Skeletal muscle satellite cell (primary cell): ENCODE data around the gene KLK10.

Experiments used
- H3K27me3 ChIP-seq: 2 replicates; pipeline ENCODE4 v1.7.0; 2013; ENCODE audit warnings: low read length; ENCODE audit not compliant: control insufficient read depth, insufficient read depth
- H3K36me3 ChIP-seq: 2 replicates; pipeline ENCODE4 v1.7.0; 2013; ENCODE audit warnings: mild to moderate bottlenecking, control low read depth, low read length; ENCODE audit not compliant: insufficient read depth
- H3K4me1 ChIP-seq: 2 replicates; pipeline ENCODE4 v1.7.0; 2013; ENCODE audit warnings: low read length; ENCODE audit not compliant: control insufficient read depth, insufficient read depth
- H3K4me2 ChIP-seq: 2 replicates; pipeline ENCODE4 v1.7.0; 2013; ENCODE audit warnings: mild to moderate bottlenecking, low read length
- H3K4me3 ChIP-seq: 2 replicates; pipeline ENCODE4 v1.7.0; 2013; ENCODE audit warnings: low read length
- H3K9ac ChIP-seq: 2 replicates; pipeline ENCODE4 v1.7.0; 2013; ENCODE audit warnings: mild to moderate bottlenecking, low read depth, low read length, moderate library complexity
- H3K9me3 ChIP-seq: replicated peaks from 2 replicates; pipeline ENCODE4 v1.7.0; 2013; ENCODE audit warnings: mild to moderate bottlenecking, control low read depth, low read length

Gene KLK10

GRCh38 chr19:51025809-51026553 is 6.5 kb upstream of the KLK10 start:
- no peak overlapping the region for H3K9ac ChIP-seq
- H3K9me3 ChIP-seq, result no peaks in the 10 kb centered on the region
- no peak overlapping the region for H3K4me3 ChIP-seq
- no peaks in the 10 kb centered on the region for H3K36me3 ChIP-seq
- H3K27me3 ChIP-seq, result no peaks in the 10 kb centered on the region
- H3K4me1 ChIP-seq, result no peaks in the 10 kb centered on the region
- no peak overlapping the region for H3K4me2 ChIP-seq

DNA sequence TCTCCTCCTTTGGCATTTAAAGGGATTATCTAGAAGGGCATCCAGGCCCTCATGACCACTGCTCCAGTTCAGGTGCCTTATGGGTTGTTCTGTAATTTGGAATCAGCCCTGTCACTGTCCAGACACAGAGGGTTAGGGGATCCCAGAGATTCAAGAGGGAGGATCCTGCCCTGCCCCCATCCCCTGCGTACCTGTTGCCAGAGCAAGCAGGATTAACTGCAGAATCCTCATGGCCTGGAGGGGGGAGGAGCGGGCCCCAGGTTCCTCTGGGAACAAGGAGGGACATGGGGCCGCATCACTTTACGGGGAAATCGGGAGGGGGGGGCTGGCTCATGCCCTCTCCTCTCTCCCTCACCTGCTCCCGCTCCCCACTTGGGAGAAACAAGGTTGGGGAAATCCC is 5.9 kb upstream of the KLK10 start:
- no peaks in the 10 kb centered on the region for H3K36me3 ChIP-seq
- no peaks in the 10 kb centered on the region for H3K4me1 ChIP-seq
- H3K27me3 ChIP-seq, result no peaks in the 10 kb centered on the region
- H3K9ac ChIP-seq, result no peak overlapping the region
- no peaks in the 10 kb centered on the region for H3K9me3 ChIP-seq
- H3K4me2 ChIP-seq, result no peak overlapping the region
- H3K4me3 ChIP-seq, result no peak overlapping the region

DNA sequence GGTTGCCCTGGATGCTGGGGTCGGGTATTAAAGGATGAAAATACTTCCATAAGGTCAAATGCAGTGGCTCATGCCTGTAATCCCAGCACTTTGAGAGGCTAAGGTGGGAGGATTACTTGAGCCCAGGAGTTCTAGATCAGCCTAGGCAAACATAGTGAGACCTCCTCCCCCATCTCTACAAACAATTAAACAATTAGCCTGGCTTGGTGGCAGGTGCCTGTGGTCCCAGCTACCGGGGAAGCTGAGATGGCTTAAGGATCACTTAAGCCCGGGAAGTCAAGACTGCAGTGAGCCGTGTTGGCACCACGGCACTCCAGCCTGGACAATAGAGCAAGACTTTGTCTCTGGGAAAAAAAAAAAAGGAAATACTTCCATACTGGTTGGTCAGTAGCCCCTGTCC is 5.4 kb upstream of the KLK10 start:
- Histone ChIP-seq H3K4me3 (no peak overlapping the region), H3K4me1 (no peaks in the 10 kb centered on the region), H3K9ac (no peak overlapping the region), H3K4me2 (no peak overlapping the region), H3K36me3 (no peaks in the 10 kb centered on the region), H3K9me3 (no peaks in the 10 kb centered on the region), H3K27me3 (peaks cover 5% of the 10 kb centered on the region)

GRCh38 chr19:51023946-51024345 is 4.4 kb upstream of the KLK10 start:
- H3K27me3 ChIP-seq, result peaks cover 12% of the 10 kb centered on the region
- no peak overlapping the region for H3K9ac ChIP-seq
- H3K4me2 ChIP-seq, result no peak overlapping the region
- H3K4me1 ChIP-seq, result no peaks in the 10 kb centered on the region
- no peaks in the 10 kb centered on the region for H3K36me3 ChIP-seq
- H3K9me3 ChIP-seq, result no peaks in the 10 kb centered on the region
- H3K4me3 ChIP-seq, result no peak overlapping the region

GRCh38 chr19:51022526-51022925 is 3.0 kb upstream of the KLK10 start:
- Histone ChIP-seq H3K36me3 (no peaks in the 10 kb centered on the region), H3K4me2 (no peak overlapping the region), H3K27me3 (peaks cover 15% of the 10 kb centered on the region), H3K9ac (no peak overlapping the region), H3K4me3 (no peak overlapping the region), H3K4me1 (no peaks in the 10 kb centered on the region), H3K9me3 (no peaks in the 10 kb centered on the region)

GRCh38 chr19:51020988-51021651 is 1.6 kb upstream of the KLK10 start:
- Histone ChIP-seq H3K9ac (no peak overlapping the region), H3K27me3 (peaks cover 15% of the 10 kb centered on the region), H3K36me3 (no peaks in the 10 kb centered on the region), H3K9me3 (no peaks in the 10 kb centered on the region), H3K4me2 (no peak overlapping the region), H3K4me1 (peaks cover 3% of the 10 kb centered on the region), H3K4me3 (no peak overlapping the region)

DNA sequence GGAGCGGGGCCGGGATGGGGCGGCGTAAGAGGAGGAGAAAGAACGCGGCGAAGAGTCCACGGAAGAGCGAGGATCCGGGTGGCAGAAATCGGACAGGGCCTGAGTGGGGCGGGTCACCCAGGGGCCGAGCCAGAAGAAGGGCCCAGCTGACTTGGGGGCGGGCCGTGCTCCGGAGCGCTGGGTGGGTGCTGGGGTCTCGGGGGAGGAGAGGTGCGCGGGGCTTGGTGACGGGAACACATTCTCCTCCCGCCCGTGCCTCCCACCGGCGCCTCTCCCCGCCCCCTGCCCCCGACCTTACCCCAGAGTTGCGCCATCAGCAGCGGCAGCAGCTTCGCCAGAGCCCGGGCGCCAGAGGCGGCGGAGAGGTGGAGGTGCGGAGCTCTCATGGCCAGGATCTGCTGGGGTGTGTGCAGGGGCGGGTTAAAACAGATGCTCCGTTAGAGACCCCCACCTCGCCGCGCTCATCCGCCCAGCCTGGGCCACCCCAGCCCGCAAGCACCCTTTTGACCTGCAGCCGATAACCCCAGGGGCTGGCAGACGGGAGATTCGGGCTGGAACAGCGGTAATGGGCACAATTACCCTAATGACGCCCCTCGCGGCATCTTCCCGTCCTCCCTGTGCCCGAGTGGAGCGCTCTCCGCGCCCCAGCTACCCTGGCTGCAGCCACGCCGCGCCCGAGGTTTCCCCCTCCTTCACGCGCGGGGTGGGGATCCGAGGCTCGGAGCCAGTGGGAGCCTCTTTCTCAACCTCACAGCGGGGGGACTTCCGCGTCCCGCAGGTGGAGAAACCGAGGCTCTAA is 565 bp downstream of the KLK10 start:
- H3K27me3 ChIP-seq, result peaks cover 15% of the 10 kb centered on the region
- no peak overlapping the region for H3K9ac ChIP-seq
- no peak overlapping the region for H3K4me3 ChIP-seq

DNA sequence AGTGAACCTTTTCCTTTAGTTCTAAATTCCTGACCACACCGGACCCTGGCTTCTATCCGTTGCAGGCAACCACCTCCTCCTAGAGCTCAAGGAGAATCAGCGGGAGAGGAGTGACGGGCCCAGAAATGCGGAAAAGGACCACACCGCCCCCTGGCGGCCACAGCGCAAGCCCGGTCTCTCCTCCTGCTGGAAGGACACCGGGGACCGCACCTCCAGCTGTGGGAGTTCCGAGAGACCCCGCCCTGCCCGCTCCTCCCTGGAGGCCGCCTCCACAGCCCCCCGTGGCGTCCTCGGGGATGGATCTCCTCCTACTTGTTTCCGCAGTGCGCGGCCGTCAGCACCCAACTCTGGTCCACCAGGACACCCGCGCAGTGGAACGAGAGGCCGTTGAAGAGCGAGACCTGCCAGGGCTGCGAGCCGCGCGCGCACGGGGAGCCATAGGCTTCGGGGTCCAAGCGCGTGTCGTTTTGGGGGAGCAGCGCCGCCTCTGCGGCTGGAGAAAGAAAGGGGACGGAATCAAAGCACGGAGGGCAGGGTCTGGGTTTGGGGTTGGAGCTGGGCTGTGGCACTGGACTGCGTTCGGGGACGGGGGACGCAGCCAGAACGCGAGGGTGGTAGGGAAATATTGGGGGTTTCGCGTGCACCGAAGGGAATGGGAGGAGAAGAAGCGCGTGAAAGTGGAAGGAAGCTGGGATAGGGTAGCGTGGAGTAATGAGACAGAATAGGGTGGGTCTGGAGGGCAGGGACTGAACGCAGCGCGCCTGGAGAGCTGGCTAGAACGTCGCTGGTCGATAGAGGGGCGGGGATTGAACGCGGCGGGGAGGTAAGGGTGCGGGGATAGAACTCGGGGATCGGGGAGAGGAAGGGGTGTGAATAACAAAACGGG is 2.5 kb downstream of the KLK10 start:
- peaks cover 3% of the 10 kb centered on the region for H3K4me1 ChIP-seq
- no peak overlapping the region for H3K4me3 ChIP-seq
- H3K9ac ChIP-seq, result no peak overlapping the region
- peaks cover 15% of the 10 kb centered on the region for H3K27me3 ChIP-seq
- H3K36me3 ChIP-seq, result no peaks in the 10 kb centered on the region
- H3K9me3 ChIP-seq, result peaks cover 8% of the 10 kb centered on the region
- H3K4me2 ChIP-seq, result no peak overlapping the region

More for the DNA sequence above, 565 bp downstream of the KLK10 start:
- H3K9me3 ChIP-seq, result peaks cover 4% of the 10 kb centered on the region
- H3K36me3 ChIP-seq, result no peaks in the 10 kb centered on the region
- H3K4me1 ChIP-seq, result peaks cover 3% of the 10 kb centered on the region
- H3K4me2 ChIP-seq, result no peak overlapping the region

DNA sequence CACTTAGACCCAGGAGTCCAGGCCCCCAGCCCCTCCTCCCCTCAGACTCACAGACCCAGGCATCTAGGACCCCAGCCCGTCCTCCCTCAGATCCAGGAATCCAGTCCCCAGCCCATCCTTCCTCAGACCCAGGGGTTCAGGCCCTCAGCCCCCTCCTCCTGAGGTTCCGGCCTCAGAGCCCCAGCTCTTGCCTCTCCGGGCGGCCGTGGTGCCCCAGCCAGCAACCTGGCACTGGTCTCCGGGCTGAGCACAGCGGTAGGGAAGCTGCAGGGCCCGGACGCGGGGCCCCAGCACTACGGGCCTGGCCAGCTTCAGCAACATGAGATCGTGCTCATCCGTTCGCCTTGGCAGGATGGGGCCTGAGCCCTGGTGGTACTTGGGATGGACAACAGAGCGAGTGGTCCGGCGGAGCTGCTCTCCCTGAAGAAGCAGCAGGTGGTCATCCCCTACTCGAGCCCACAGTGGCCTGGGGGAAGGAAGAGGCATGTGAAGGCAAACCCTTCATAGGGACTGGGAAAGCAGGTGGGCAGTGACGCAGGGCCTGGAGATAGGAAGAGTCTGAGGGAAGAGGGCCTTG is 3.7 kb downstream of the KLK10 start:
- peaks cover 15% of the 10 kb centered on the region for H3K27me3 ChIP-seq
- H3K9ac ChIP-seq, result no peak overlapping the region
- H3K4me2 ChIP-seq, result no peak overlapping the region
- peaks cover 8% of the 10 kb centered on the region for H3K9me3 ChIP-seq
- H3K36me3 ChIP-seq, result no peaks in the 10 kb centered on the region
- peaks cover 3% of the 10 kb centered on the region for H3K4me1 ChIP-seq
- no peak overlapping the region for H3K4me3 ChIP-seq

GRCh38 chr19:51014242-51014641 is 5.3 kb downstream of the KLK10 start:
- peaks cover 5% of the 10 kb centered on the region for H3K27me3 ChIP-seq
- H3K4me1 ChIP-seq, result peaks cover 3% of the 10 kb centered on the region
- H3K9me3 ChIP-seq, result peaks cover 8% of the 10 kb centered on the region
- no peak overlapping the region for H3K9ac ChIP-seq
- H3K4me2 ChIP-seq, result no peak overlapping the region
- no peaks in the 10 kb centered on the region for H3K36me3 ChIP-seq
- no peak overlapping the region for H3K4me3 ChIP-seq
